GM23248 (cell line): ENCODE measurements around the gene FGA.

ENCODE experiments used
- EZH2 ChIP-seq: fragments of 200-600 bp; sonication (generic); IDR thresholded peaks from 2 replicates; pipeline ENCODE4 v1.6.1; 2018; ENCODE audit warnings: antibody characterized with exemption, mild to moderate bottlenecking; ENCODE audit not compliant: insufficient read depth, poor library complexity, severe bottlenecking
- EZH2phosphoT487 ChIP-seq: fragments of 200-600 bp; sonication (generic); IDR thresholded peaks from 2 replicates; pipeline ENCODE4 v1.6.1; 2018; ENCODE audit warnings: antibody characterized with exemption, moderate library complexity, mild to moderate bottlenecking, low read depth; ENCODE audit not compliant: insufficient read depth

GRCh38 chr4:154564311-154564710, 26.2 kb downstream of the FGA start:
- TF ChIP-seq EZH2phosphoT487 (no peak), EZH2 (no peak)
